ENCODE measurements around the gene MCUB.

DNA sequence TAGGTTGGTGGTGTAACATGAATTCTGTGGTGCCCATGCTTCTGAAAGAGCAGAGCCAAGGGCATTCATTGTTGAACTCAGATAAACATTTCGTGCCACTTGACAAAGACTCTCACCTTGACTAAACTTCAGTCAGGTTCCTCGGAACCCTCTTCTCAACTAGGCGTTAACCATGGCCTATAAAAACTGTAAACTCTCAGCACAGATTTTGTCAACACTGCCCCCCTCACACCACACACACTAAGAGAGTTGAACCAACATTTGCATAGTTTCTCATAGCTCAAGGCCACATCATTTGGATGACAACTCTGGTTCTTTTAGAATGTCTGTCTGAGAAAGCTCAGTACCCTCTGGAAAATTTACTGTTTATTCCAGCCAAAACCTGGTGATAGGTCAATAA is 115.1 kb downstream of the MCUB start:
- no peak for TF ChIP-seq ZNF274 (IDR thresholded peaks at IDR 0.05; ENCODE audit: low read depth, low read length)
- TF ChIP-seq SUZ12 (IDR thresholded peaks at IDR 0.05; ENCODE audit: extremely low read depth, insufficient read depth, insufficient read length) = no peak
